Measurements from ENCODE around the gene PACS2. TPM values are rescaled to one million over a fixed set of nuclear protein-coding genes. Genes with fewer than 3 reads are reported as not detected.

The PACS2 gene
- total and polyA plus RNA-seq, 4 donors: 5.1 to 21.9 (median 9.8) TPM

GRCh38 chr14:105351920-105352851 lies 37.6 kb downstream of the PACS2 start:
- Histone ChIP-seq H3K4me3 (ENCODE audit: low read depth in 1 of 3, low read length in 3 of 3) (no peak overlapping the region), H3K9me3 (ENCODE audit: control insufficient read depth in 4 of 4, low read length in 3 of 4) (no peaks in the 10 kb centered on the region), H3K4me1 (ENCODE audit: control insufficient read depth in 4 of 4, insufficient read depth in 4 of 4, low read length in 3 of 4) (peaks cover 0 to 13% (median 2%) of the 10 kb centered on the region in 4 donors), H3K27ac (ENCODE audit: low read depth in 1 of 2, low read length in 2 of 2) (peak overlapping the region; percentile 9 to 46), H3K9ac (ENCODE audit: low read depth in 1 of 2, low read length in 2 of 2) (peak overlapping the region in 1 of 2 donors; percentile 27), H3K36me3 (ENCODE audit: control insufficient read depth in 4 of 4, insufficient read depth in 3 of 4, low read depth in 1 of 4, low read length in 3 of 4) (peaks cover 0 to 3% (median under 1%) of the 10 kb centered on the region in 4 donors), H3K27me3 (ENCODE audit: control insufficient read depth in 4 of 4, insufficient read depth in 4 of 4, low read length in 3 of 4) (no peaks in the 10 kb centered on the region)
- WGBS: 54% methylated on average over 26 of the region's 26 CpGs
- TF ChIP-seq EGR1 (IDR thresholded peaks at IDR 0.05; ENCODE audit: low read depth in 2 of 2) (no peak), SP1 (IDR thresholded peaks at IDR 0.05) (peak; percentile 8), CTCF (IDR thresholded peaks at IDR 0.05; ENCODE audit: low read depth, low read length, missing input control) (peak; percentile 92), HNF4G (IDR thresholded peaks at IDR 0.05) (no peak), RXRA (IDR thresholded peaks at IDR 0.05) (peak; percentile 49 to 51), RAD21 (IDR thresholded peaks at IDR 0.05) (peak; percentile 98 to 99), ATF3 (IDR thresholded peaks at IDR 0.05) (no peak), NR2F2 (IDR thresholded peaks at IDR 0.05) (peak; percentile 11), FOXA1 (IDR thresholded peaks at IDR 0.05) (no peak), ZBTB33 (IDR thresholded peaks at IDR 0.05) (no peak), FOXA2 (IDR thresholded peaks at IDR 0.05) (no peak), TAF1 (conservative IDR thresholded peaks at IDR 0.05) (no peak), HNF4A (conservative IDR thresholded peaks at IDR 0.05) (peak in 1 of 2 donors; percentile 47)
- peak; percentile 88 for DNase-seq (ENCODE audit: low spot score)

GRCh38 chr14:105353136-105353535 lies 38.6 kb downstream of the PACS2 start:
- 85% methylated on average over 10 of the region's 10 CpGs for WGBS
- no peak for DNase-seq (ENCODE audit: low spot score)
- Histone ChIP-seq H3K36me3 (ENCODE audit: control insufficient read depth in 4 of 4, insufficient read depth in 3 of 4, low read depth in 1 of 4, low read length in 3 of 4) (peaks cover 0 to 3% (median under 1%) of the 10 kb centered on the region in 4 donors), H3K27ac (ENCODE audit: low read depth in 1 of 2, low read length in 2 of 2) (no peak overlapping the region), H3K9me3 (ENCODE audit: control insufficient read depth in 4 of 4, low read length in 3 of 4) (no peaks in the 10 kb centered on the region), H3K9ac (ENCODE audit: low read depth in 1 of 2, low read length in 2 of 2) (no peak overlapping the region), H3K27me3 (ENCODE audit: control insufficient read depth in 4 of 4, insufficient read depth in 4 of 4, low read length in 3 of 4) (no peaks in the 10 kb centered on the region), H3K4me3 (ENCODE audit: low read depth in 1 of 3, low read length in 3 of 3) (no peak overlapping the region), H3K4me1 (ENCODE audit: control insufficient read depth in 4 of 4, insufficient read depth in 4 of 4, low read length in 3 of 4) (peaks cover 0 to 13% (median 2%) of the 10 kb centered on the region in 4 donors)
- TF ChIP-seq FOXA1 (IDR thresholded peaks at IDR 0.05): no peak
- TF ChIP-seq ZBTB33 (IDR thresholded peaks at IDR 0.05): no peak
- no peak for TF ChIP-seq NR2F2 (IDR thresholded peaks at IDR 0.05)
- TF ChIP-seq RXRA (IDR thresholded peaks at IDR 0.05): no peak
- TF ChIP-seq JUND (IDR thresholded peaks at IDR 0.05): no peak
- TF ChIP-seq FOXA2 (IDR thresholded peaks at IDR 0.05): no peak
- TF ChIP-seq SP1 (IDR thresholded peaks at IDR 0.05): no peak
- TF ChIP-seq CTCF (IDR thresholded peaks at IDR 0.05; ENCODE audit: low read depth, low read length, missing input control): no peak
- no peak for TF ChIP-seq MAX (IDR thresholded peaks at IDR 0.05)
- no peak for TF ChIP-seq HNF4G (IDR thresholded peaks at IDR 0.05)
- no peak for TF ChIP-seq GABPA (IDR thresholded peaks at IDR 0.05 in 1 of 2, conservative IDR thresholded peaks at IDR 0.05 in 1 of 2)
- no peak for TF ChIP-seq HNF4A (conservative IDR thresholded peaks at IDR 0.05)
- no peak for TF ChIP-seq ATF3 (IDR thresholded peaks at IDR 0.05)
- no peak for TF ChIP-seq RAD21 (IDR thresholded peaks at IDR 0.05)
